ENCODE results near the gene PPFIA3. TPM values are rescaled to one million over a fixed set of nuclear protein-coding genes. Genes with fewer than 3 reads are reported as not detected.

Gene PPFIA3
- total and polyA plus RNA-seq, 9 donors, result 0.55 to 6.1 (median 3.2) TPM

- H3K36me3 ChIP-seq, result no peaks in the 10 kb centered on the region
- H3K4me3 ChIP-seq, result peak overlapping the region; percentile 63
- no peaks in the 10 kb centered on the region for H3K9me3 ChIP-seq
- peak overlapping the region; percentile 79 to 81 for H3K27ac ChIP-seq
- no peaks in the 10 kb centered on the region for H3K27me3 ChIP-seq
- TF ChIP-seq EP300 (IDR thresholded peaks at IDR 0.05) (no peak), CTCF (IDR thresholded peaks at IDR 0.05) (no peak), POLR2A (IDR thresholded peaks at IDR 0.05) (no peak)
- peak in 2 of 5 donors; percentile 21 to 46 for DNase-seq
- intact Hi-C loops (cut with DNase I), result no loop called here
- WGBS, 3 donors, result 62 to 68% (median 66%) methylated on average over 26 of the region's 26 CpGs
- peaks cover 10% of the 10 kb centered on the region for H3K4me1 ChIP-seq (ENCODE audit: insufficient read depth)
These were observed 34.9 kb upstream of the PPFIA3 start for GRCh38 chr19:49084206-49085019.

- peak within 1 kb of the TSS; percentile 79 to 81 for H3K27ac ChIP-seq
- H3K9me3 ChIP-seq, result no peaks in the 10 kb centered on the region
- H3K4me3 ChIP-seq, result peak within 1 kb of the TSS; percentile 63
- peak; percentile 99 to 100 (median 99) for DNase-seq
- intact Hi-C loops (cut with DNase I), result no loop called here
- H3K36me3 ChIP-seq, result no peaks in the 10 kb centered on the region
- TF ChIP-seq EP300 (IDR thresholded peaks at IDR 0.05) (peak; percentile 57), POLR2A (IDR thresholded peaks at IDR 0.05) (peak; percentile 94), CTCF (IDR thresholded peaks at IDR 0.05) (peak in 1 of 3 donors; percentile 34)
- WGBS, 3 donors, result 0 to 1% (median 0%) methylated on average over 60 to 89 of the region's 89 CpGs
- peaks cover 10% of the 10 kb centered on the region for H3K4me1 ChIP-seq (ENCODE audit: insufficient read depth)
- no peaks in the 10 kb centered on the region for H3K27me3 ChIP-seq
These were observed 34.1 kb upstream of the PPFIA3 start, which contains the start of gene SNRNP70 for GRCh38 chr19:49085020-49085867. TSS of gene SNRNP70 (plus strand) at chr19:49085451. CDS start at chr19:49086415, 964 bp downstream.

- peak overlapping the region; percentile 63 for H3K4me3 ChIP-seq
- H3K4me1 ChIP-seq (ENCODE audit: insufficient read depth), result peaks cover 10% of the 10 kb centered on the region
- no peak for TF ChIP-seq EP300 (IDR thresholded peaks at IDR 0.05)
- TF ChIP-seq CTCF (IDR thresholded peaks at IDR 0.05), result no peak
- no peak for TF ChIP-seq POLR2A (IDR thresholded peaks at IDR 0.05)
- no peaks in the 10 kb centered on the region for H3K9me3 ChIP-seq
- intact Hi-C loops (cut with DNase I), result no loop called here
- 0 to 2% (median 1%) methylated on average over 14 of the region's 14 CpGs for WGBS, 3 donors
- no peaks in the 10 kb centered on the region for H3K27me3 ChIP-seq
- DNase-seq, result no peak
- no peaks in the 10 kb centered on the region for H3K36me3 ChIP-seq
- peak overlapping the region; percentile 79 to 81 for H3K27ac ChIP-seq
These were observed 33.5 kb upstream of the PPFIA3 start for GRCh38 chr19:49085868-49086232.

- peak overlapping the region; percentile 63 for H3K4me3 ChIP-seq
- no peaks in the 10 kb centered on the region for H3K9me3 ChIP-seq
- WGBS, 3 donors, result 23 to 41% (median 23%) methylated on average over 11 of the region's 11 CpGs
- intact Hi-C loops (cut with DNase I), result no loop called here
- H3K4me1 ChIP-seq (ENCODE audit: insufficient read depth), result peaks cover 10% of the 10 kb centered on the region
- DNase-seq, result no peak
- H3K27me3 ChIP-seq, result no peaks in the 10 kb centered on the region
- TF ChIP-seq CTCF (IDR thresholded peaks at IDR 0.05) (no peak), EP300 (IDR thresholded peaks at IDR 0.05) (no peak), POLR2A (IDR thresholded peaks at IDR 0.05) (no peak)
- no peak overlapping the region for H3K27ac ChIP-seq
- H3K36me3 ChIP-seq, result no peaks in the 10 kb centered on the region
These were observed 33.0 kb upstream of the PPFIA3 start for GRCh38 chr19:49086296-49086695.
